Stimulated activated CD4-positive, alpha-beta T cell treated with anti-CD3 and anti-CD28 coated beads, TNF-alpha, amount 100 ng/mL, for 24 hours (primary cell): ENCODE measurements around the gene XIAP.
"Not testable (repeated sequence)": the region's sequence is repeated elsewhere in the genome, so short reads cannot be mapped to it uniquely, and the experiment has no call there.

Experiments used
- DNase-seq, 3 experiments: peaks; one replicate each; pipeline ENCODE4 v3.0.0-alpha.2; 2020; ENCODE audit warnings: low read depth in 3 of 3

XIAP gene

GRCh38 chrX:123876177-123876576 lies 16.3 kb downstream of the XIAP start:
- no peak for DNase-seq

GRCh38 chrX:123876844-123877243 lies 17.0 kb downstream of the XIAP start:
- no peak for DNase-seq

- DNase-seq: no peak
Observed at GRCh38 chrX:123878252-123878721, 18.4 kb downstream of the XIAP start.

- DNase-seq: no peak
Observed at GRCh38 chrX:123881330-123881729, 21.5 kb downstream of the XIAP start.

GRCh38 chrX:123882391-123882790 lies 22.5 kb downstream of the XIAP start:
- DNase-seq: no peak

GRCh38 chrX:123884809-123885408 lies 25.1 kb downstream of the XIAP start:
- DNase-seq: no peak

GRCh38 chrX:123899701-123900100 lies 39.8 kb downstream of the XIAP start:
- no peak for DNase-seq

- DNase-seq: not testable (repeated sequence)
Observed at GRCh38 chrX:123903261-123903660, 43.4 kb downstream of the XIAP start.

- no peak for DNase-seq
Observed at GRCh38 chrX:123905332-123905731, 45.5 kb downstream of the XIAP start.

- DNase-seq: no peak
Observed at GRCh38 chrX:123906557-123907316, 46.9 kb downstream of the XIAP start.

- DNase-seq: no peak
Observed at GRCh38 chrX:123909523-123909922, 49.7 kb downstream of the XIAP start.

- DNase-seq: no peak
Observed at GRCh38 chrX:123917069-123917468, 57.2 kb downstream of the XIAP start.

GRCh38 chrX:123918106-123918721 lies 58.4 kb downstream of the XIAP start:
- no peak for DNase-seq

GRCh38 chrX:123920105-123920785 lies 60.4 kb downstream of the XIAP start:
- no peak for DNase-seq

- DNase-seq: no peak
Observed at GRCh38 chrX:123923211-123923610, 63.4 kb downstream of the XIAP start.

- no peak for DNase-seq
Observed at GRCh38 chrX:123924186-123924585, 64.3 kb downstream of the XIAP start.

GRCh38 chrX:123927845-123928244 lies 68.0 kb downstream of the XIAP start:
- no peak for DNase-seq

- DNase-seq: not testable (repeated sequence)
Observed at GRCh38 chrX:123932055-123932454, 72.2 kb downstream of the XIAP start.

- DNase-seq: no peak
Observed at GRCh38 chrX:123943074-123943473, 83.2 kb downstream of the XIAP start.

- DNase-seq: no peak
Observed at GRCh38 chrX:123943488-123943887, 83.6 kb downstream of the XIAP start.

- DNase-seq: no peak
Observed at GRCh38 chrX:123949846-123950245, 90.0 kb downstream of the XIAP start.
